HL-60 (cell line): ENCODE results near the gene SSH2.
A peak's percentile ranks its signal among the peaks of the same experiment; 100 is the strongest.
"Not testable (repeated sequence)": the region's sequence is repeated elsewhere in the genome, so short reads cannot be mapped to it uniquely, and the experiment has no call there.

Source experiments
- DNase-seq, 2 experiments: peaks; one replicate each; pipeline ENCODE4 v3.0.0-alpha.2; 2010 to 2020; ENCODE audit warnings: low read depth in 1 of 2, low spot score in 1 of 2
- H3K27ac ChIP-seq: fragments of 250-450 bp; sonication (Bioruptor Pico); replicated peaks from 2 replicates; pipeline ENCODE4 v1.5.1; 2020; ENCODE audit warnings: mild to moderate bottlenecking, moderate library complexity
- H3K27me3 ChIP-seq: fragments of 250-450 bp; sonication (Bioruptor Pico); 2 replicates; pipeline ENCODE4 v1.5.1; 2021; ENCODE audit warnings: mild to moderate bottlenecking, moderate library complexity; ENCODE audit not compliant: insufficient read depth, poor library complexity, severe bottlenecking
- H3K4me3 ChIP-seq: replicated peaks from 2 replicates; pipeline ENCODE4 v1.5.1; 2011; ENCODE audit warnings: mild to moderate bottlenecking, control low read depth, low read length; ENCODE audit not compliant: insufficient read depth
- CTCF ChIP-seq: IDR thresholded peaks from one replicate; pipeline ENCODE4 v1.5.1; 2011; ENCODE audit warnings: low read length, control low read depth, inconsistent platforms; ENCODE audit not compliant: insufficient read depth
- GABPA ChIP-seq: IDR thresholded peaks from 2 replicates; pipeline ENCODE4 v1.6.1; 2012; ENCODE audit warnings: low read depth
- POLR2AphosphoS5 ChIP-seq: IDR thresholded peaks from 2 replicates; pipeline ENCODE4 v1.6.1; 2012; ENCODE audit warnings: low read depth
- SPI1 ChIP-seq: IDR thresholded peaks from 2 replicates; pipeline ENCODE4 v1.6.1; 2012; ENCODE audit warnings: low read depth, mild to moderate bottlenecking, borderline replicate concordance
- TF ChIP-seq, protein P1 (sequence below): IDR thresholded peaks from 2 replicates; pipeline ENCODE4 v1.6.1; 2012; ENCODE audit warnings: low read depth; ENCODE audit not compliant: insufficient replicate concordance

Gene SSH2

DNA sequence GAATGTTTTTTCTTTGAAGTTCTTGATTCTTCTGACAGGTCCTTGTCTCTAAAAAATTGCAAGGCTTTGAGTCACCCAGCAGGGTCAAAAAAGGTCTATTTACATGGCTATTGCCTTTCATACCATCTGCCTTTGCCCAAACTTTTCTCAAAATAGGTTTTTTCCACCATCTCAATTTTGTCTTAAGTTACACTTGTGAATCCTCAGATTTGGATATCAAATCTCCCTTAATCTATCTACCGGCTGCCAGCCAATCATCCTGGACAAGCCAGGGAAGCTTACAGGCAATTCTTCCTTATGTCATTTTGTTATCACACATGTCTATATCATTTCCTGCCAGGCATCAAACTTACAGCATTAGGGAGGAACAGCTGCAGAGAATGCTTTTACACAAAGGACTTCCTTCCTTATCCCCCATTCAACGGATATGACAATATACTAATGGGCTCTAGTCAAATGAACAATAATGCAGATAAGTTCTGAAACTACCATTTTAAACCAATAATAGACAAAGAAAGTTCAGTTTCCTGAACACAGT, 203.2 kb downstream of the SSH2 start:
- peak overlapping the region; percentile 67 for H3K27ac ChIP-seq
- H3K4me3 ChIP-seq, result no peak overlapping the region
- peak; percentile 51 to 70 for DNase-seq
- no peaks in the 10 kb centered on the region for H3K27me3 ChIP-seq
- TF ChIP-seq, protein P1, sequence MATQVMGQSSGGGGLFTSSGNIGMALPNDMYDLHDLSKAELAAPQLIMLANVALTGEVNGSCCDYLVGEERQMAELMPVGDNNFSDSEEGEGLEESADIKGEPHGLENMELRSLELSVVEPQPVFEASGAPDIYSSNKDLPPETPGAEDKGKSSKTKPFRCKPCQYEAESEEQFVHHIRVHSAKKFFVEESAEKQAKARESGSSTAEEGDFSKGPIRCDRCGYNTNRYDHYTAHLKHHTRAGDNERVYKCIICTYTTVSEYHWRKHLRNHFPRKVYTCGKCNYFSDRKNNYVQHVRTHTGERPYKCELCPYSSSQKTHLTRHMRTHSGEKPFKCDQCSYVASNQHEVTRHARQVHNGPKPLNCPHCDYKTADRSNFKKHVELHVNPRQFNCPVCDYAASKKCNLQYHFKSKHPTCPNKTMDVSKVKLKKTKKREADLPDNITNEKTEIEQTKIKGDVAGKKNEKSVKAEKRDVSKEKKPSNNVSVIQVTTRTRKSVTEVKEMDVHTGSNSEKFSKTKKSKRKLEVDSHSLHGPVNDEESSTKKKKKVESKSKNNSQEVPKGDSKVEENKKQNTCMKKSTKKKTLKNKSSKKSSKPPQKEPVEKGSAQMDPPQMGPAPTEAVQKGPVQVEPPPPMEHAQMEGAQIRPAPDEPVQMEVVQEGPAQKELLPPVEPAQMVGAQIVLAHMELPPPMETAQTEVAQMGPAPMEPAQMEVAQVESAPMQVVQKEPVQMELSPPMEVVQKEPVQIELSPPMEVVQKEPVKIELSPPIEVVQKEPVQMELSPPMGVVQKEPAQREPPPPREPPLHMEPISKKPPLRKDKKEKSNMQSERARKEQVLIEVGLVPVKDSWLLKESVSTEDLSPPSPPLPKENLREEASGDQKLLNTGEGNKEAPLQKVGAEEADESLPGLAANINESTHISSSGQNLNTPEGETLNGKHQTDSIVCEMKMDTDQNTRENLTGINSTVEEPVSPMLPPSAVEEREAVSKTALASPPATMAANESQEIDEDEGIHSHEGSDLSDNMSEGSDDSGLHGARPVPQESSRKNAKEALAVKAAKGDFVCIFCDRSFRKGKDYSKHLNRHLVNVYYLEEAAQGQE, result no peak
- TF ChIP-seq CTCF (no peak), GABPA (0 out of 2 replicates have a peak, but pooled peaks have one; percentile 46), SPI1 (peak; percentile 90), POLR2AphosphoS5 (0 out of 2 replicates have a peak, but pooled peaks have one; percentile 52)

DNA sequence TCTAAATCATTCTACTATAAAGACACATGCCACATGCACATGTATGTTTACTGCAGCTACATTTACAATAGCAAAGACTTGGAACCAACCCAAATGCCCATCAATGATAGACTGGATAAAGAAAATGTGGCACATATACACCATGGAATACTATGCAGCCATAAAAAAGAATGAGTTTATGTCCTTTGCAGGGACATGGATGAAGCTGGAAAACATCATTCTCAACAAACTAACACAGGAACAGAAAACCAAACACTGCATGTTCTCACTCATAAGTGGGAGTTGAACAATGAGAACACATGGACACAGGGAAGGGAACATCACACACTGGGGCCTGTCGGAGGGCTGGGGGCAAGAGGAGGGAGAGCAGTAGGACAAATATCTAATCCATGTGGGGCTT, 204.6 kb downstream of the SSH2 start:
- H3K4me3 ChIP-seq, DNase-seq, H3K27me3 ChIP-seq: not testable (repeated sequence)
- peak overlapping the region; percentile 67 for H3K27ac ChIP-seq

GRCh38 chr17:29723278-29724047, 206.6 kb downstream of the SSH2 start:
- DNase-seq, result peak; percentile 52 to 71
- peak overlapping the region; percentile 87 for H3K27ac ChIP-seq
- H3K27me3 ChIP-seq, result no peaks in the 10 kb centered on the region
- TF ChIP-seq CTCF, result no peak
- TF ChIP-seq, protein P1, result no peak
- peak; percentile 55; the same call in 1 of the 2 replicates for TF ChIP-seq SPI1
- H3K4me3 ChIP-seq, result no peak overlapping the region

- no peak for TF ChIP-seq GABPA
- TF ChIP-seq, protein P1, result no peak
- TF ChIP-seq SPI1, result peak; percentile 97
- peak; percentile 77 for TF ChIP-seq POLR2AphosphoS5
- H3K27ac ChIP-seq, result peak overlapping the region; percentile 87
- no peak overlapping the region for H3K4me3 ChIP-seq
- no peaks in the 10 kb centered on the region for H3K27me3 ChIP-seq
- peak; percentile 85 to 96 for DNase-seq
Measured at GRCh38 chr17:29722411-29723198, 207.4 kb downstream of the SSH2 start.
